Measurements from ENCODE around the gene C1orf50. TPM values are rescaled to one million over a fixed set of nuclear protein-coding genes. Genes with fewer than 3 reads are reported as not detected.
"Not testable (repeated sequence)": the region's sequence is repeated elsewhere in the genome, so short reads cannot be mapped to it uniquely, and the experiment has no call there.

Gene C1orf50
- total RNA-seq, 1 donor from 2014 or later: 7.2 TPM

- intact Hi-C loops (cut with micrococcal nuclease): no loop called here
Measured at GRCh38 chr1:42739753-42740700, 27.0 kb upstream of the C1orf50 start, which contains the start of gene CLDN19. TSS of gene CLDN19 (minus strand) at chr1:42740236. CDS start at chr1:42740063, 173 bp downstream.

DNA sequence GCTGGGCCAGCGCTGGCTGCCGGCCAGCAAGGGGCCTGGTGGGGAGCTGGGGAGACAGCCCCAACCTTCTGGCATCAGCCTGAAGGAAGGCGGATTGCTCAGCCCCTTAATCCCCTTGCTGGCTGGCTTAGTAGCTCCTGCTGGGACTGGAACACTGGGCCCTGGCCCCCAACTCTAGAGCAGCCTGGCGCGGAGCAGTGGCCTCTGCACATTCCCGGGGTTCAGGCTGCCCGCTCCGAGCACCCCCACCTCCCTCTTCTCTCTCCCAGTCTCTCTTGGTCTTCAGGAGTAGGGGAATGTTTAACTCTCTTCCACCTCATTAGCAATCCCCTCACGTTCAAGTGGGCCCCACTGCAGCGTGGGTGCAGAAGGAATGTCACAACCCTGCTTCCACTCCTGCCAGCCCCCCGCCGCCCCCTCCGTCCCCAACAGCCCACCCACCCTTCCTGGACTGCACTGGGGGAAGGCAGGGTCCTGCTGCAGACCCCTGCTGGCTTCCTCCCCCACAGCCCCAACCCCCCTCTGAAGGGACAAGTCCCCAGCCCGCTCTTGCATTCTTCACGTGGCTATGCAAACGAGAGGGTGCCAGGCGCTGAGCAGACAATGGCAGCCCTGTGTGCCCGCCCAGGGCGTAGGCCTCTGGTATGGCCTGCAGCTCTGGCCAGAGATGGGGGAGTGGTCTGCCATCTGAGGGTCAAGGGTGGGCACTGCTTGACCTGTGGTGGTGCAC, 26.0 kb upstream of the C1orf50 start:
- intact Hi-C loops (cut with micrococcal nuclease): no loop called here

- intact Hi-C loops (cut with micrococcal nuclease): no loop called here
Measured at GRCh38 chr1:42741706-42742105, 25.3 kb upstream of the C1orf50 start.

- intact Hi-C loops (cut with micrococcal nuclease): no loop called here
Measured at GRCh38 chr1:42742141-42742540, 24.9 kb upstream of the C1orf50 start.

DNA sequence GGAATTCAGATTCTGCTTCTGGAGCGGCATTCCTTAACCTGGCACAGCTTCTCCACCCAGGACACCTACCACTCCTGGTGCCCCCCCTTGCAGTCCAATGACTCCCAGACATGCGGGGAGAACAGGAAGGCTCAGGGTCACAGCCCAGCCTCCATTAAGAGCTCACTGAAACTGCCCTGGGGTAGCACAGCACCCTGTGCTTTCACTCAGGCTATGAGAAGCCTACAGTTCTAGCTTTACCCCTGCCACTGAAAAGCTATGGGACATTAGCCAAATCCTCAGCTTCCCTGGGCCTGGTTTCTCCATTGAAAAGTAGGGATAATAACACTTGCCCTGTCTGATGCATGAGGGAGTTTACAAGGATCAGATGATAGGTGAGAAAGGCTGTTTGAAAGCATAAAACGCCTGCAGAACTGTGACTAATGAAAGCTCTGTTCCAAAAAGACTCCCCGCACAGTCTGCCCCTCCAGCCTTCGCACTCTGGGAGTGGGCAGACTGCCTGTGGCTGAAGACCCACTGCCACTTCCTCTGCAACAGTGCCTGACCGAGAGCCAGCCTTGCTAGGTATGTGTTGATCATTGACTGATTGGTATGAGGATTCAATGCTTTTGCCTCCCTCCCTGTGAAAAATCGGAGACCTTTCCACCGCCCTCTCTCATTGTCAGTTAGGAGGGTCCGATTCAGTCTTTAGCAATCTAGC, 24.3 kb upstream of the C1orf50 start:
- intact Hi-C loops (cut with micrococcal nuclease): no loop called here

DNA sequence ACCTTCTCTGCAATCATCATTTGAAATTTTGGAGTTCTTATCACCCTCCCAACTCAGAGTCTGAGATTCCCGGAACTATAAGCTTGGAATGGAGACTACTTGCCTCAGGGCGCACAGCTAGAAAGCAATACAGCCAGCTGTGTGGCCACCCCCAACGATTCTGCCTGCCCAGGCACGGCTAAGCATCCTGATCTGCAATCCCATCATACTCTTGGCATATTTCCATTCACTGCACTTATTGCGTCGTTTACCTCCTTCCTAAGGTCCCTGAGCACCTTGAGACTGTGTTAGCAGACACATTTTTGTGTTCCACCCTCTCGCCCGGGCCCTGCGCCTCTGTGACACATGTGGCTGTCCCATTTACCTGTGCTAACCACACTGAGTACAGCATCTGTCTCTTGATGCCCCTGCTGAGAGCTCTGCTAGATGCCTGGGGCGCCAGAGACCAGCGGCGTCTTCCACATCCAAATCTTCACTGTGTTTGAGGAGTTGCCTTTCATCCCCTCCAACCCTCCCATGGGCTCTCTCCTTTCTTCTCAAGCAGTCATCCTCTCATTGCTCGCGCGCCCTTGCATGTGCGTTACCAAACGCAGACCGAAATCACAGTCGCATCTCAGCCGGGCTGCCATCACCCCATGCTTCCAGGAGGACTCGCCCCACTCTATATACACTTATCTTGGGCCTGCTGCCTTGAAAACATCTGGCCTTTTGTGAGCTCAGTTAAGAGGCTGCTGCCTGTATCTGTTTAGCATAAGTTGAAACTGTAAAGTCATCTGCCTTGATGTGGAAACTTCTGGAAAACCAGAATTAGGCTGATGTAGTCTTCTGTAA, 23.5 kb upstream of the C1orf50 start:
- intact Hi-C loops (cut with micrococcal nuclease): no loop called here

GRCh38 chr1:42744148-42744413, 23.0 kb upstream of the C1orf50 start:
- intact Hi-C loops (cut with micrococcal nuclease): no loop called here

DNA sequence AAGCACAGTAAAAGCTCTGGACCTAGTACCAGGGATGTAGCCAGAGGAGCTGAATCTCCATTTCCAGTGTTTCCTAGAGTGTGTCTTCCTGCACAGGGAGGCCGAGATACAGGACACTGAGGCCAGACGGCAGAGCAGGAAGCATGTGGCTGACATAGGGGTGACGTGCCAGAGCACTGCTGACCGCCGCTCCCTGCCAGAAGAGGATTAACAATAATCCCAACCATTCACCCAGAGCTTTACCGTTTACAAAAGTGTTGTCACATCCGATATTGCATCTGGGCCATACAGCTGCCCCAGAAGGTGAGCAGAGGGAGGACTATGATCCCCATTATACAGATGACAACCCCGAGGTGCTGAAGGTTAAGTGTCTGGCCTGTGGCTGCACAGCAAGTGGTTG, 21.2 kb upstream of the C1orf50 start:
- intact Hi-C loops (cut with micrococcal nuclease): no loop called here

DNA sequence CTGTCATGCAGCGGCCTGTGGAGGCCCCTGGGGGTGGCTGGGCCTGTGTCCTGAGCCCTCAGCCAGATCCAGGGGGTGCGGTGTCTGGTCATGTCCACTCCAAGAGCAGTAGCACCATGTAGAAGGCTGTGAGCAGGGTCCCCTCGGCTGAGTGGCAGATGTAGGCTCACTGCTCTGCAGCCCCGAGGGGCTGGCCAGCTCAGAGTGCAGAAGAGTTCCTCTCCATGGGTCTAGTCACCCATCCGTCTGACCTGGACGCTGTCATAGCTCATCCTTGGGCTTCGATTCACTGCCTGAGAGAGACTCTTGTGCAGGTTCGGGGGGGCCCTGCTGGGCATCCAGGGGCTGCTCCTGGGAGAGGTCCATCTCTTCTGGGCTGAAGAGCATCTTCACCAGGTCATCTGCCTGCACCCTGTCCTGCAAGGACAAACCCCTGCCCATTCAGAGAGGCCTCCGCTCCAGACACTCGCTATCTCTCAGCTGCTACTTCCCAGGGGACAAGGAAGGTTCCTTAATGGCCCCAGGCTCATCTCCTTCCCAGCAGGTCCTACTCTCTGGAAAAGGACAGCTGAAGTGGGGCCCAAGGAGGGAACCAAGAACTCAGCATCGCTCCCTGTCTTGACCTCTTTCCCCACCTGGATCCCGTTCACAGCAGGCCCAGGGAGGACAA, 20.5 kb upstream of the C1orf50 start:
- intact Hi-C loops (cut with micrococcal nuclease): loop anchor here (1.0 kb wide), 1 partner anchor 168 kb away; no protein-coding TSS in a partner anchor

- intact Hi-C loops (cut with micrococcal nuclease): loop anchor here (1.0 kb wide), 1 partner anchor 169 kb away; no protein-coding TSS in a partner anchor
Measured at GRCh38 chr1:42747125-42747524, 19.9 kb upstream of the C1orf50 start.

DNA sequence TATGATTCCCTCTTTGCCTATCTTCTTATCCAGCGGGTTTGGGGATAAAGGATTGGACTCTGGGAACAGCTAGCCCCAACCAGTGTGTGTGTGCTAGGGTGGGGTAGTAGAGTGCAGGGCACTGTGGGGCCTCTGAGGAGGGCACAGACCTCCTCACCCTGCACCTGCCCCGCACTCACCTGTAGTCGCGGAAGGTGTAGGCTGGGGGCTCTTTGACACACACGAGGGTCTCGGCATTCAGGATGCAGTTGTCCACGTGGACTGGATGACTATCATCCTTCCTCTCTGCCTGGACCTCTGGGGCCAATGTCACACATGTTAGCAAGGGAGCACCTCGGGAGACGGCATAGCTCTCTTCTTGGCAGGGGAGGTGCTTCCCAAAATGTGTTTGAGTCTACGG, 19.0 kb upstream of the C1orf50 start:
- intact Hi-C loops (cut with micrococcal nuclease): no loop called here

- intact Hi-C loops (cut with micrococcal nuclease): no loop called here
Measured at GRCh38 chr1:42748461-42749410, 18.3 kb upstream of the C1orf50 start.

- intact Hi-C loops (cut with micrococcal nuclease): no loop called here
Measured at GRCh38 chr1:42750041-42750440, 17.0 kb upstream of the C1orf50 start.

GRCh38 chr1:42751511-42752070, 15.5 kb upstream of the C1orf50 start:
- intact Hi-C loops (cut with micrococcal nuclease): not testable (repeated sequence)

- intact Hi-C loops (cut with micrococcal nuclease): no loop called here
Measured at GRCh38 chr1:42752284-42752683, 14.8 kb upstream of the C1orf50 start.

GRCh38 chr1:42753070-42753469, 14.0 kb upstream of the C1orf50 start:
- intact Hi-C loops (cut with micrococcal nuclease): no loop called here

- intact Hi-C loops (cut with micrococcal nuclease): loop anchor here (1.0 to 2.0 kb wide), 2 partner anchors 10 to 178 kb away; partner anchors contain the start of genes C1orf50 and P3H1
Measured at GRCh38 chr1:42756956-42757891, 9.8 kb upstream of the C1orf50 start.

GRCh38 chr1:42757892-42758275, 9.2 kb upstream of the C1orf50 start:
- intact Hi-C loops (cut with micrococcal nuclease): loop anchor here (1.0 to 2.0 kb wide), 2 partner anchors 9 to 179 kb away; partner anchors contain the start of genes C1orf50 and P3H1
